GM12878 (cell line): ENCODE results near the gene GPRIN1. TPM values are rescaled to one million over a fixed set of nuclear protein-coding genes. Genes with fewer than 3 reads are reported as not detected.

Source experiments
- BCL3 ChIP-seq: IDR thresholded peaks from 2 replicates; pipeline ENCODE4 v1.6.1; 2011; ENCODE audit warnings: borderline replicate concordance, low read depth, mild to moderate bottlenecking, moderate library complexity, low read length; ENCODE audit not compliant: insufficient read depth, poor library complexity, severe bottlenecking
- CUX1 ChIP-seq: IDR thresholded peaks from 2 replicates; pipeline ENCODE4 v1.6.1; 2012; ENCODE audit warnings: improper control_type of control experiment, low read depth, low read length; ENCODE audit not compliant: insufficient replicate concordance
- ELK1 ChIP-seq: IDR thresholded peaks from 2 replicates; pipeline ENCODE4 v1.6.1; 2012; ENCODE audit warnings: low read depth, low read length, improper control_type of control experiment
- HDGF ChIP-seq: fragments of 450-650 bp; IDR thresholded peaks from 2 replicates; pipeline ENCODE4 v1.6.1; 2016; ENCODE audit warnings: antibody characterized with exemption
- MTA3 ChIP-seq: IDR thresholded peaks from 2 replicates; pipeline ENCODE4 v1.6.1; 2012; ENCODE audit warnings: low read length, inconsistent platforms, borderline replicate concordance
- NRF1 ChIP-seq: conservative IDR thresholded peaks from 2 replicates; pipeline ENCODE4 v1.6.1; 2011; ENCODE audit warnings: mild to moderate bottlenecking, low read depth, low read length, improper control_type of control experiment
- PAX8 ChIP-seq: fragments of 450-650 bp; IDR thresholded peaks from 2 replicates; pipeline ENCODE4 v1.6.1; 2017; ENCODE audit warnings: mild to moderate bottlenecking, moderate library complexity
- POLR2A ChIP-seq: IDR thresholded peaks from 2 replicates; pipeline ENCODE4 v1.6.1; 2011; ENCODE audit warnings: low read depth, mild to moderate bottlenecking, low read length
- POLR2AphosphoS5 ChIP-seq: IDR thresholded peaks from 2 replicates; pipeline ENCODE4 v1.6.1; 2011; ENCODE audit warnings: mild to moderate bottlenecking, low read length, inconsistent platforms
- RFX5 ChIP-seq: IDR thresholded peaks from 2 replicates; pipeline ENCODE4 v1.6.1; 2011; ENCODE audit warnings: low read depth, low read length, improper control_type of control experiment
- SREBF1 ChIP-seq: IDR thresholded peaks from 2 replicates; pipeline ENCODE4 v1.6.1; 2012; ENCODE audit warnings: mild to moderate bottlenecking, low read length
- SUPT20H ChIP-seq: IDR thresholded peaks from 2 replicates; pipeline ENCODE4 v1.6.1; 2011; ENCODE audit warnings: low read depth, mild to moderate bottlenecking, low read length, moderate library complexity, borderline replicate concordance; ENCODE audit not compliant: control insufficient read depth
- ZNF592 ChIP-seq: fragments of 450-650 bp; IDR thresholded peaks from 2 replicates; pipeline ENCODE4 v1.6.1; 2017; ENCODE audit warnings: mild to moderate bottlenecking, moderate library complexity
- polyA plus RNA-seq, 11 experiments: library from polyadenylated mRNA; depleted of rRNA in 4 of 11; unstranded in 6 of 11; stranded (reverse) in 5 of 11; fragments of >200 nt; fragmentation: Nextera tagmentation in 4 of 11; fragmentation: Illumina TruSeq in 1 of 11; extraction: Ambion mirVana in 4 of 11; extraction: Trizol in 1 of 11; gene quantifications; 1 replicate in 1 of 11; 2 replicates in 10 of 11; pipeline versions ENCODE4 v1.2.1 to v1.2.3, GENCODE V29; 2011 to 2016; ENCODE audit warnings: inconsistent platforms in 2 of 11, missing spikeins in 2 of 11, low read depth in 1 of 11
- total RNA-seq, 4 experiments: library from RNA; depleted of rRNA in 3 of 4; stranded (reverse); fragments of >200 nt in 3 of 4; fragmentation: Illumina TruSeq in 1 of 4; extraction: Trizol in 1 of 4; gene quantifications; 2 replicates each; pipeline versions ENCODE4 v1.2.1 to v1.2.3, GENCODE V29; 2013 to 2021

GPRIN1 gene
- total and polyA plus RNA-seq, 10 of the 15 experiments (the other 5 are each of a cell fraction or from before 2014, with no cell fraction given), result 0.52 to 16.3 (median 4.5) TPM

GRCh38 chr5:176619569-176620332 is 9.8 kb upstream of the GPRIN1 start (continued):
- TF ChIP-seq ZNF592 (no peak), CUX1 (no peak), PAX8 (no peak), SUPT20H (no peak), POLR2AphosphoS5 (no peak), HDGF (no peak), NRF1 (no peak), ELK1 (no peak), RFX5 (no peak), SREBF1 (no peak), MTA3 (no peak), POLR2A (no peak), BCL3 (no peak)
